Limb (tissue), 2 donors: ENCODE results near the gene ACD.

Experiments used
- DNase-seq, 2 donors: peaks; one replicate each; pipeline ENCODE4 v3.0.0-alpha.2; 2016; ENCODE audit errors: extremely low spot score in 2 of 2

The ACD gene

GRCh38 chr16:67675999-67676398 is 15.9 kb upstream of the ACD start:
- no peak for DNase-seq

GRCh38 chr16:67675579-67675935 is 15.5 kb upstream of the ACD start:
- DNase-seq: no peak

GRCh38 chr16:67674851-67675578 is 15.0 kb upstream of the ACD start:
- DNase-seq: no peak

- DNase-seq: no peak
Measured at GRCh38 chr16:67673712-67674580, 13.9 kb upstream of the ACD start.

- DNase-seq: peak in 1 of 2 donors; percentile 65
Measured at GRCh38 chr16:67672739-67673662, 12.9 kb upstream of the ACD start.

- DNase-seq: no peak
Measured at GRCh38 chr16:67672306-67672705, 12.2 kb upstream of the ACD start.

- no peak for DNase-seq
Measured at GRCh38 chr16:67669499-67670101, 9.5 kb upstream of the ACD start.

- DNase-seq: no peak
Measured at GRCh38 chr16:67668495-67669157, 8.6 kb upstream of the ACD start.

GRCh38 chr16:67667817-67668494 is 7.9 kb upstream of the ACD start:
- peak; percentile 86 for DNase-seq

GRCh38 chr16:67667453-67667816 is 7.4 kb upstream of the ACD start:
- no peak for DNase-seq

GRCh38 chr16:67666559-67667452 is 6.7 kb upstream of the ACD start, which contains the start of the genes C16orf86 and ENKD1:
Gene C16orf86, plus strand, starts transcription at chr16:67666814. Its CDS starts 157 bp downstream, at chr16:67666971.
Gene ENKD1, minus strand, starts transcription at chr16:67666750. Its CDS starts 308 bp downstream, at chr16:67666442.
- peak; percentile 67 to 89 for DNase-seq

GRCh38 chr16:67666032-67666551 is 6.0 kb upstream of the ACD start:
- DNase-seq: peak in 1 of 2 donors; percentile 62

GRCh38 chr16:67665598-67665997 is 5.5 kb upstream of the ACD start:
- no peak for DNase-seq

- no peak for DNase-seq
Measured at GRCh38 chr16:67664871-67665270, 4.8 kb upstream of the ACD start.

GRCh38 chr16:67664258-67664657 is 4.2 kb upstream of the ACD start:
- DNase-seq: no peak

- no peak for DNase-seq
Measured at GRCh38 chr16:67663877-67664222, 3.8 kb upstream of the ACD start.

- peak in 1 of 2 donors; percentile 46 for DNase-seq
Measured at GRCh38 chr16:67663151-67663876, 3.3 kb upstream of the ACD start.

GRCh38 chr16:67662653-67663010 is 2.6 kb upstream of the ACD start:
- no peak for DNase-seq
